Activated naive CD4-positive, alpha-beta T cell treated with Interleukin-2 at 50 U/mL for 16 hours (primary cell): ENCODE data around the gene HSD11B2.

Experiments
- DNase-seq: peaks from one replicate; pipeline ENCODE4 v3.0.0-alpha.2; 2020

Gene HSD11B2

GRCh38 chr16:67482233-67482924 is 51.5 kb downstream of the HSD11B2 start:
- no peak for DNase-seq

GRCh38 chr16:67483150-67483549 is 52.2 kb downstream of the HSD11B2 start, which contains the start of gene AGRP:
Gene AGRP, minus strand, starts transcription at chr16:67483547. Its CDS starts 149 bp downstream, at chr16:67483398.
- DNase-seq = no peak

GRCh38 chr16:67483731-67484525 is 53.0 kb downstream of the HSD11B2 start:
- no peak for DNase-seq

- no peak for DNase-seq
Measured at GRCh38 chr16:67486805-67487204, 55.9 kb downstream of the HSD11B2 start.
